Measurements from ENCODE around the gene CCL15.

DNA sequence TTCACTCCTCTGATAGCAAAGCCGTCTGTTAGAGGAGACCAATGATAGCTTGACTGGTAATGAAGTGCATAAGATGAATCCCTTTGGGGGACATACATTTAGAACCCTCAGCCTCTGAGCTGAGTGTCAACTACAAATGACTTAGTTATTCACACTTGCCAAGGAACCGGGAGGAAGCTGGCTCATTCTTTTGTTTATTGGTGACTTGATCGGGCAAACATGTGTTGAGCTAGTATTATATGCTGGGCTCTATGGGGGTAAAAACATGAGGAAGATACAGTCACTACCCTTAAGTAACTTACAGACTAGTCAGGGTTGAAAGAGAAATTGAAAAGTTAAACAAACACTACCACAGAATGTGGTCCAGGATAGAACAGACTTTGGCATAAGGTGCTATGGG is 23.0 kb downstream of the CCL15 start:
- no peak for TF ChIP-seq CTCF (IDR thresholded peaks at IDR 0.05)
- TF ChIP-seq POLR2A (IDR thresholded peaks at IDR 0.05), result no peak

All from heart left ventricle (tissue), 13 donors.